Stomach (tissue), 4 donors: ENCODE measurements around the gene TCF12.

Experiments
- POLR2A ChIP-seq, 4 donors: fragments of 450-650 bp; IDR thresholded peaks; one replicate each; pipeline ENCODE4 v1.6.1; 2016; ENCODE audit warnings: antibody characterized with exemption in 4 of 4, control low read depth in 2 of 4, mild to moderate bottlenecking in 1 of 4, moderate library complexity in 1 of 4
- POLR2AphosphoS5 ChIP-seq, 3 donors: sonication (generic); formaldehyde crosslinking; IDR thresholded peaks; one replicate each; pipeline ENCODE4 v1.6.1; 2016; ENCODE audit warnings: antibody characterized with exemption in 3 of 3
- TF ChIP-seq, protein P1 (sequence below), 7 experiments: fragments of 450-650 bp in 4 of 7; fragments of 200-600 bp in 3 of 7; sonication (generic) in 3 of 7; IDR thresholded peaks; one replicate each; pipeline ENCODE4 v1.5.1; 2016 to 2019; ENCODE audit warnings: antibody characterized with exemption in 7 of 7, control low read depth in 2 of 7, mild to moderate bottlenecking in 1 of 7

GRCh38 chr15:57152666-57153539, 234.5 kb downstream of the TCF12 start:
- TF ChIP-seq, protein P1, sequence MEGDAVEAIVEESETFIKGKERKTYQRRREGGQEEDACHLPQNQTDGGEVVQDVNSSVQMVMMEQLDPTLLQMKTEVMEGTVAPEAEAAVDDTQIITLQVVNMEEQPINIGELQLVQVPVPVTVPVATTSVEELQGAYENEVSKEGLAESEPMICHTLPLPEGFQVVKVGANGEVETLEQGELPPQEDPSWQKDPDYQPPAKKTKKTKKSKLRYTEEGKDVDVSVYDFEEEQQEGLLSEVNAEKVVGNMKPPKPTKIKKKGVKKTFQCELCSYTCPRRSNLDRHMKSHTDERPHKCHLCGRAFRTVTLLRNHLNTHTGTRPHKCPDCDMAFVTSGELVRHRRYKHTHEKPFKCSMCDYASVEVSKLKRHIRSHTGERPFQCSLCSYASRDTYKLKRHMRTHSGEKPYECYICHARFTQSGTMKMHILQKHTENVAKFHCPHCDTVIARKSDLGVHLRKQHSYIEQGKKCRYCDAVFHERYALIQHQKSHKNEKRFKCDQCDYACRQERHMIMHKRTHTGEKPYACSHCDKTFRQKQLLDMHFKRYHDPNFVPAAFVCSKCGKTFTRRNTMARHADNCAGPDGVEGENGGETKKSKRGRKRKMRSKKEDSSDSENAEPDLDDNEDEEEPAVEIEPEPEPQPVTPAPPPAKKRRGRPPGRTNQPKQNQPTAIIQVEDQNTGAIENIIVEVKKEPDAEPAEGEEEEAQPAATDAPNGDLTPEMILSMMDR (IDR thresholded peaks at IDR 0.05), result no peak
- TF ChIP-seq POLR2AphosphoS5 (IDR thresholded peaks at IDR 0.05) (no peak), POLR2A (IDR thresholded peaks at IDR 0.05) (no peak)
